Naive B cell (primary cell): ENCODE data around the gene FBXO7. TPM values are rescaled to one million over a fixed set of nuclear protein-coding genes. Genes with fewer than 3 reads are reported as not detected.

Experiments
- ATAC-seq, 2 donors: fragments of 150-1000 bp; cut with Tn5 transposase; 2 replicates each; pipeline ENCODE4 v1.10.0; 2021; ENCODE audit warnings: low read depth in 2 of 2, mild to moderate bottlenecking in 2 of 2, moderate library complexity in 2 of 2
- DNase-seq: peaks from one replicate; pipeline ENCODE4 v3.0.0; 2022
- H3K27ac Mint-ChIP-seq, 6 donors: one replicate each; pipeline ENCODE4 v1.8.0; 2020 to 2022; ENCODE audit warnings: mild to moderate bottlenecking in 6 of 6, mixed read lengths in 6 of 6, moderate library complexity in 5 of 6, inconsistent platforms in 2 of 6
- H3K27me3 Mint-ChIP-seq, 3 donors: one replicate each; pipeline ENCODE4 v1.8.0; 2021 to 2022; ENCODE audit warnings: mixed read lengths in 3 of 3, mild to moderate bottlenecking in 1 of 3
- H3K36me3 Mint-ChIP-seq, 2 donors: one replicate each; pipeline ENCODE4 v1.8.0; 2020 to 2022; ENCODE audit warnings: mixed read lengths in 2 of 2, inconsistent platforms in 1 of 2, mild to moderate bottlenecking in 1 of 2
- H3K4me1 Mint-ChIP-seq, 3 donors: one replicate each; pipeline ENCODE4 v1.8.0; 2020 to 2022; ENCODE audit warnings: mixed read lengths in 3 of 3, inconsistent platforms in 1 of 3, mild to moderate bottlenecking in 1 of 3, moderate library complexity in 1 of 3
- H3K4me3 Mint-ChIP-seq, 8 donors: one replicate each; pipeline ENCODE4 v1.8.0; 2020 to 2022; ENCODE audit warnings: mild to moderate bottlenecking in 8 of 8, mixed read lengths in 8 of 8, moderate library complexity in 8 of 8, inconsistent platforms in 2 of 8
- H3K9me3 Mint-ChIP-seq, 7 donors: one replicate each; pipeline ENCODE4 v1.8.0; 2020 to 2022; ENCODE audit warnings: mixed read lengths in 7 of 7, mild to moderate bottlenecking in 5 of 7, inconsistent platforms in 2 of 7, moderate library complexity in 1 of 7
- polyA plus RNA-seq, 6 donors: library from polyadenylated mRNA; unstranded; fragments of 300-500 nt; fragmentation: Illumina TruSeq; gene quantifications; one replicate each; pipeline ENCODE4 v1.2.3, GENCODE V29; 2021; ENCODE audit warnings: low read depth in 6 of 6

FBXO7 gene
- polyA plus RNA-seq: 100 to 1,000 TPM; 141 to 196 (median 160) TPM

DNA sequence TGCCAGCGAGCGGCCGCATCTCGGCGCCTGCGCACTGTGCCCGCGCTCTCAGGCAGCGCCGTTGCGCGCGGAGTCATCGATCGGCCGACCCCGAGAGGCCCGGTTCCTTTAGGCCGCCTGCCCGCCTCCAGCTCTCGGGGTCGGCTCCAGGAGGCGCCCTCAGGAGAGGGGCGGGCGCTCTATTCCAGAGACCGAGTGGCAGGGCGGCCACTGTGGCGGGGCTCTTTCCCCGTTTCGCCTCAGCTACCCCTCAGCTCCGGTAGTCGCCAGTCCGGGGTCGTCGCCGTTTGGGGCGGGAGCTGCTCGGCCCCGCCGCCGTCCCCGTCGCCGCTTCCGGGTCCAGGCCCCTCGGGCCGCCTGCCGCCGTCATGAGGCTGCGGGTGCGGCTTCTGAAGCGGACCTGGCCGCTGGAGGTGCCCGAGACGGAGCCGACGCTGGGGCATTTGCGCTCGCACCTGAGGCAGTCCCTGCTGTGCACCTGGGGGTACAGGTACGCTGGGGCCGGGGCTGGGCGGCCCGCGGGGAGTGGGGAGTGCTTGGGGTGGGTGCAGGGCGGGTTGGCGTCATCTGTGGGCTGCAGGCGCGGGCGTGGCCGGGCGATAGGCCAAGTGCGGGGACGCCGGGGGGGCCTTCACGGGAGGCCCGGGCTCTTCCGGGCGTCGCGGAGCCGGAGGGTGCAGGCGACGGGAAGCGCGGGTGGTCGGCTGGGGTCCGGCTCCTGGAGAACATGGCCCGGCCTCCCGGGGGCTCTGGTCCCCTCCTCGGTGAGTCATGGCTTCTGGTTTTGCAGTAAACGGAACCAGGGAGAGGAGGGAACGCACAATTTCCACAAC, at the start of gene FBXO7:
Gene FBXO7 (plus strand): TSS at position 177 of the 833 bp plus-strand sequence. CDS start 192 bp downstream, at position 369.
- Mint-ChIP-seq H3K9me3 (no peaks in the 10 kb centered on the region), H3K4me3 (peak within 1 kb of the TSS; percentile 84 to 97 (median 94)), H3K27ac (peak within 1 kb of the TSS; percentile 80 to 98 (median 92)), H3K36me3 (peaks cover 2 to 3% of the 10 kb centered on the region in 2 donors), H3K4me1 (peaks cover 19 to 25% (median 19%) of the 10 kb centered on the region in 3 donors), H3K27me3 (no peaks in the 10 kb centered on the region)
- peak; percentile 82 to 84 for ATAC-seq
- peak; percentile 88 for DNase-seq

- H3K27me3 Mint-ChIP-seq: peaks cover 16 to 39% (median 39%) of the 10 kb centered on the region in 3 donors
- no peak overlapping the region for H3K27ac Mint-ChIP-seq
- DNase-seq: no peak
- H3K4me3 Mint-ChIP-seq: no peak overlapping the region
- ATAC-seq: no peak
- peaks cover 0 to 12% of the 10 kb centered on the region in 2 donors for H3K36me3 Mint-ChIP-seq
- no peaks in the 10 kb centered on the region for H3K4me1 Mint-ChIP-seq
- peaks cover 0 to 2% (median 0%) of the 10 kb centered on the region in 7 donors for H3K9me3 Mint-ChIP-seq
Observed at GRCh38 chr22:32426881-32427280, 47.7 kb upstream of the FBXO7 start.

GRCh38 chr22:32430352-32430751, 44.3 kb upstream of the FBXO7 start:
- H3K27me3 Mint-ChIP-seq: peaks cover 20 to 47% (median 43%) of the 10 kb centered on the region in 3 donors
- H3K27ac Mint-ChIP-seq: no peak overlapping the region
- ATAC-seq: no peak

DNA sequence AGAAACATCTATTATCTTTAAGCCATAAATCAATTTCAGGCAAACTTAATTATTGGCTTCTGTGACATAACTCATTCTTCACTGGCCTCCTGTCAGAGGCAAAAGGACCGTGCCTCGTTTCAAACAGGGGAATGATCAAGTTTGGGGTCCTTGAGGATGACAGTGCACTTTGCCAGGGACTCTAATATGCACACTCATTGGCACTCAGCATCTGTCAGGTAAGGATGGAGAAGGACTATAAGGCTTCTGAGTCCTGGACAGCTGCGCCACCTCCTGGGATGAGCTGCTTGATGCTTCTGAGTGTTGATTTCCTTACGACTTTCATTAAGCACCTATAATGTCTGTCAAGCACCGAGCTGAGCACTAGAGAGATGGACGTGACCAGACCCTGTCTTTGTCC, 30.5 kb upstream of the FBXO7 start:
- Mint-ChIP-seq H3K27ac (no peak overlapping the region), H3K4me1 (no peaks in the 10 kb centered on the region), H3K4me3 (no peak overlapping the region), H3K36me3 (no peaks in the 10 kb centered on the region), H3K9me3 (no peaks in the 10 kb centered on the region), H3K27me3 (peaks cover 8 to 13% (median 13%) of the 10 kb centered on the region in 3 donors)
- DNase-seq (no peak), ATAC-seq (no peak)

More at GRCh38 chr22:32430352-32430751, 44.3 kb upstream of the FBXO7 start:
- Mint-ChIP-seq H3K36me3 (peaks cover 0 to 5% of the 10 kb centered on the region in 2 donors), H3K4me3 (no peak overlapping the region), H3K4me1 (no peaks in the 10 kb centered on the region), H3K9me3 (peaks cover 0 to 1% (median 0%) of the 10 kb centered on the region in 7 donors)
- no peak for DNase-seq

DNA sequence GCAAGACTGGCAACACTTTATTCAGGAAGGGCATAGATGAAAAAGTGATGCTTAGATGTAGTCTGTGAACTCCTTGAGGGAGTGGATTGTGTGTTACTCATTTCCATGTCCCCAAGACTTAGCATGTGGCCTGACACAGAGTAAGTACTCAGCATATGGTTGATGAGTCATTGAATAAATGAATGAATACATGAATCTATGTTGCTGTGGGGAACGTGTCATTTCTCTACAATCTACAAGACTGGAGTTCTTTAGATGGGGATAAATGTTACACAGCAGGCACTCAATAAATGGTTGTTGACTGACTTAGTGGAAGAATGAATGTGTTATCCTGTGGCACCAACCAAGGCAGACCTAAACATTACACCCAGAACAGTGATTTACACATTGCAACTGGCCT, 28.3 kb upstream of the FBXO7 start:
- Mint-ChIP-seq H3K4me1 (peaks cover 0 to 4% (median 0%) of the 10 kb centered on the region in 3 donors), H3K36me3 (no peaks in the 10 kb centered on the region), H3K4me3 (no peak overlapping the region), H3K9me3 (peaks cover 0 to 2% (median 0%) of the 10 kb centered on the region in 7 donors), H3K27ac (no peak overlapping the region), H3K27me3 (peaks cover 8 to 17% (median 13%) of the 10 kb centered on the region in 3 donors)
- ATAC-seq: no peak
- DNase-seq: no peak

DNA sequence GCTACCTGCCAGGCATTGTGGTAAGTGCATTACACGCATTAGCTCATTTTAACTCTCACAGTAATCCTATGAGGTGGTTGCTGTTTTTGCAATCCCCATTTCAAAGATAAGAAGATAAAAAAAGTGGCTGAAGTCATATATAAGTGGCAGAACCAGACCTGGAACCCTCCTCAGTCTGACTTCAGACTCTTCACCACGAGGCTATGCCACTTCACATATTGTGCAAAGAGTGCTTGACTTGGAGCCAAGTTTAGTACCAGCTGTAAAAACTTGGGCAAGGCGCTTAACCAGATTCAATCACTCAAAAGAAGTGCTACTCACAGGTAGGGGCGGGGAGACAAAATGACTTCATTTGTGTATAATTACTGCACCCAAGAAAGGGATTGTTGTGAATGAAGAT, 25.6 kb upstream of the FBXO7 start:
- Mint-ChIP-seq H3K4me3 (no peak overlapping the region), H3K27me3 (peaks cover 11 to 35% (median 18%) of the 10 kb centered on the region in 3 donors), H3K27ac (no peak overlapping the region), H3K36me3 (no peaks in the 10 kb centered on the region), H3K9me3 (peaks cover 0 to 5% (median 2%) of the 10 kb centered on the region in 7 donors), H3K4me1 (peaks cover 0 to 4% (median 0%) of the 10 kb centered on the region in 3 donors)
- DNase-seq (no peak), ATAC-seq (no peak)

GRCh38 chr22:32457031-32457430, 17.6 kb upstream of the FBXO7 start:
- Mint-ChIP-seq H3K27me3 (peaks cover 58 to 80% (median 66%) of the 10 kb centered on the region in 3 donors), H3K9me3 (peaks cover 0 to 5% (median 0%) of the 10 kb centered on the region in 7 donors), H3K27ac (no peak overlapping the region), H3K36me3 (peaks cover 0 to 9% of the 10 kb centered on the region in 2 donors), H3K4me1 (peaks cover 4 to 7% (median 5%) of the 10 kb centered on the region in 3 donors), H3K4me3 (no peak overlapping the region)
- ATAC-seq (no peak), DNase-seq (no peak)

DNA sequence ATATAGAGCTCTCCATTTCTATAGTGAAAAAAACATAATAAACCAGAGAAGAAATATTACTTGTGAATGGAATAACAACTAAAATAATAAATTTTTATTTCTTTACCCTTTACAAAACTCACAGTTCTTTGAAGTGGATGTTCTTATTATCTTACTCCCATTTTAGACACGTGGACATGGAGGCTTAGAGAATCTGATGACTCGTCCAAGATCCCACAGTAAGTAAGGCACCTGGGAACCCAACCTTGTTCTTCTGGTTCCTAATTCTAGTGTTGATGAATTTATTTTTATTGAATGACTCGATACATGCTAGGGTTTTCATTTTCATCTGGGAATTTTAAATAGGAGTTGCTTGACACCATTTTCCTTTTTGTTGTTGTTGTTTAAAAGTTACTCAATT, 12.2 kb upstream of the FBXO7 start:
- Mint-ChIP-seq H3K9me3 (no peaks in the 10 kb centered on the region), H3K27ac (no peak overlapping the region), H3K4me3 (no peak overlapping the region), H3K4me1 (peaks cover 4 to 7% (median 5%) of the 10 kb centered on the region in 3 donors), H3K36me3 (peaks cover 0 to 9% of the 10 kb centered on the region in 2 donors), H3K27me3 (peaks cover 63 to 72% (median 67%) of the 10 kb centered on the region in 3 donors)
- ATAC-seq (no peak), DNase-seq (no peak)

DNA sequence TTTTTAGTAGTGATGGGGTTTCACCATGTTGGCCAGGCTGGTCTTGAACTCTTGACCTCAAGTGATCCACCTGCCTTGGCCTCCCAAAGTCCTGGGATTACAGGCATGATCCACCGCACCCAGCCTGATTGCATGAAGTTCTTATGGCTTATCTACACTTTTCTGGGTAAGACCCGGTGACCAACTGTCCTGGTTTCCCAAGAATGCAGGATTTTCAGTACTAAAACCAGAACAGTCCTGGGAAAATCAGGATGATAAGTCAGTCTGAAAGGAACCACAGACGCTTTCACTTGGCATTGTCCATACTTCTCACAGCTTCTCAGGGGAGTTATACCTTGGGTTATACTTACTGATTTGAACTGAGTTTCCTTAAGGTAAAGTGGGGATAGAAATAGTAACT, 8.9 kb upstream of the FBXO7 start:
- Mint-ChIP-seq H3K4me3 (no peak overlapping the region), H3K36me3 (no peaks in the 10 kb centered on the region), H3K9me3 (no peaks in the 10 kb centered on the region), H3K4me1 (peaks cover 0 to 2% (median under 1%) of the 10 kb centered on the region in 3 donors), H3K27ac (no peak overlapping the region), H3K27me3 (peaks cover 41 to 60% (median 58%) of the 10 kb centered on the region in 3 donors)
- no peak for DNase-seq
- no peak for ATAC-seq

DNA sequence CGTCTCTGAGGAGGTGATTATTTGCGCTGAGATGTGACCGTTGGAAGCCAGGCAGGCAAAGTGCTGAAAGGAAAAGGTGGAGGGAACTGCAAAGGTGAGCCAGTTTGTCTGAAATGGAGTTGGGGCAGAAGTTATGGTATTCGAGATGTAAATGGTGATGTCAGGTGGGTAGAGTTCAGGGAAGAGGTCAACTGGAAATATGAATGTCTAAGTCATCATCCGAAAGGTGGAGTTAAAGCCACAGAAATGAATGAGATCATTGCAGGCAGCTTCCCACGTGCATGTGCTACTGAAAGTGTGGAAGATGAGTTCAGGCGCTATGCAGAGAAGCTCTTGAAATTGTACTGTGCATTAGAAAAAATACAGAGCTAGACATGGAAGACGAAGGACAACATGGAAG, 8.1 kb upstream of the FBXO7 start:
- H3K4me1 Mint-ChIP-seq: no peaks in the 10 kb centered on the region
- no peak for ATAC-seq
- no peak overlapping the region for H3K27ac Mint-ChIP-seq
- DNase-seq: no peak
- H3K9me3 Mint-ChIP-seq: no peaks in the 10 kb centered on the region
- no peak overlapping the region for H3K4me3 Mint-ChIP-seq
- H3K36me3 Mint-ChIP-seq: no peaks in the 10 kb centered on the region
- peaks cover 33 to 52% (median 50%) of the 10 kb centered on the region in 3 donors for H3K27me3 Mint-ChIP-seq

DNA sequence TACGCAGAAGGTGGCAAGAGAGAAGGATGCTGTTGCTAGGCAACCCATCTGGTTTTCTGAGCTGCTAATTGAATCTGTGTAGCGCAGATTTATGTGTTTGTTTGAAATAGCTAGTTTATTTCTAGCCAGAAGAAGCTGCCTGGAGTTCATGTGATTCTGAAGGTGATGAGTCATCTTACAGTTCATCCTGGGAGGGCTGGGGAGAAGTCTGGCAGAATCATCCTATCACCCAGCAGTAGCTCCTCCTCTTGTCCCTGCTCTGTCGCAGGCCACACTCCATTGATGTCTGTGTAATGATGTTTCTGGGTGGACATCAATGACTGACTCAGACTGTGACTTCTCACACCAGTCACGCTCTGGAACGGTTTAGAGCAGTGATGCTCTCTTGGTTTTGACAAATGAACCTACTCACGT, 4.8 kb upstream of the FBXO7 start:
- Mint-ChIP-seq H3K27me3 (peaks cover 13 to 34% (median 31%) of the 10 kb centered on the region in 3 donors), H3K36me3 (no peaks in the 10 kb centered on the region), H3K27ac (no peak overlapping the region), H3K4me3 (no peak overlapping the region), H3K9me3 (no peaks in the 10 kb centered on the region), H3K4me1 (peaks cover 8 to 12% (median 10%) of the 10 kb centered on the region in 3 donors)
- DNase-seq (no peak), ATAC-seq (no peak)

- Mint-ChIP-seq H3K4me3 (peak overlapping the region; percentile 84 to 97 (median 94)), H3K27me3 (peaks cover 0 to 8% (median 7%) of the 10 kb centered on the region in 3 donors), H3K9me3 (no peaks in the 10 kb centered on the region), H3K36me3 (no peaks in the 10 kb centered on the region), H3K27ac (peak overlapping the region in 4 of 6 donors; percentile 86 to 95 (median 92)), H3K4me1 (peaks cover 16 to 22% (median 17%) of the 10 kb centered on the region in 3 donors)
- peak in 1 of 2 donors; percentile 10 for ATAC-seq
- DNase-seq: peak; percentile 60
Observed at GRCh38 chr22:32473388-32473952, 1.1 kb upstream of the FBXO7 start.

DNA sequence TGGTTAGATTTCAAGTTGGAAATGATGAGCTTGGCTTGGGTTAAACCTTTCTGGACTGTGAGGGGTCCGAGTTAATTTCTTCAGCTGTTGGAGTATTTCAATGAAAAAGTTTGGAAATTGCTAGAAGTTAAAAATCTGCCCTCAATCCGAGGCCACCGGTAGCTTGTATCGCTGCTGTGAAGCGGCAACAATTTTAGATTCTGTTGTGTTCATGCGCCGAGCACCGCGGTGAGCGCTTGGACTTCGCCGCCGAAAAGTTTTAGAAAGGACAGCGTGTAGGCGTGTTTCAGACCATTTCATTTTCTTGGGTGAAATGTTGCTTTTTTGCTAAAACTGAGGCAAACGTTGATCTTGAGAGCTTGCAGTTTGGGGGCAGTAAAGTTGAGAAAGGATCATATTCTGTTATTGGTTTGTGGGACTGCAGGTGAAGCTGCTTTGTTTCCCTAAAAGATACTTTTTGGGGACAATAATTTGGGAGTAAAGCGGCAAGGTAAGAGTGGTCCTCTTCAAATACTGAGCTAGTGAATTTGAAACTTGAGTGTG, 928 bp downstream of the FBXO7 start:
- peaks cover 26 to 32% (median 26%) of the 10 kb centered on the region in 3 donors for H3K4me1 Mint-ChIP-seq
- no peaks in the 10 kb centered on the region for H3K27me3 Mint-ChIP-seq
- ATAC-seq (peak; percentile 3 to 6), DNase-seq (no peak)
- H3K27ac Mint-ChIP-seq: peak overlapping the region; percentile 80 to 98 (median 92)
- H3K4me3 Mint-ChIP-seq: peak overlapping the region; percentile 84 to 97 (median 94)
- H3K36me3 Mint-ChIP-seq: peaks cover 9% of the 10 kb centered on the region in 2 donors
- no peaks in the 10 kb centered on the region for H3K9me3 Mint-ChIP-seq
